Measurements from ENCODE around the gene MEIS1. TPM values are rescaled to one million over a fixed set of nuclear protein-coding genes. Genes with fewer than 3 reads are reported as not detected.

The MEIS1 gene
- total RNA-seq, 1 experiment from 2014 or later = 4.1 TPM

DNA sequence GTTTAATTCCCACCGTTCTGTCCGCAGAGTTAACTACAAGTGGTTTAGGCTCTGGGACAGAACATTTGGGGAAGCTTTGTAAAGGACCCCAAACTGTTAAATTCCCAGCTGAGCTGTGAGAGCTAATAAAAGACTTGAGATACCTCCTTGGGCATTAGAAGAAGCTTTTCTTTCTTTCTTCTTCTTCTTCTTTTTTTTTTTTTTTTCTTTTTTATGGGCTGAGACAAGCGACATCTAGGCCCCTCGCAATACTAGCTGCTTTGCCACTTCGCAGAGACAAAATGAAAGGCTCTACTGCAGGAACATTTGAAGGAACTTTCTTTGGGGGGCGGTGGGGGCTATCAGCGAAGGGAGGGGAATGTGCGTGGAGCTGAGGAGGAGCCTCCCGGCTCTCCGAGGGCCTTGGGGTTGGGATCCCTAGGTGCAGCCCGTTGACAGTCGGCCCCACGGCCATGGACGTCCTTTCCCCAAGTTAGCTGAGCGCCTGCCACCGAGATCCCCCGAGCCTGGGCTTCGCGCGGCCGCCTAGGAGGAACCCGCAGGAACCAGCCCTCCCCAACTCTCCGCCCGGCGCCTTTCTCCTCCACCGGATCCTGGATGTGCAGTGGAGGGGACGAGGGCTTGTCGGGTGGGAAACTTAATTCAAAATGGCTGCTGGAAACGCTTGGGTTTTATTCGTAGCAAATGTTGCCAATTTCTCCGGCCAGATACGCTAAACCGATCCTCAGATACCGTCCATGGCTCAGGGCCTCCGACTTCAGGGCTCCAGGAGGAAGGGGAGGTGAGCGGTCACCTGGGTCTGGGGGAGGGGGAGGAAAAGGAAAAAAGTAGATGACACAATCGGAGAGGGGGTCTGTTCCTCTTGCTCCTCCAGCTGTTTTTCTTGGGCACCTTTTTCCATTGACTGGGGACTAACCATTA lies 4.2 kb downstream of the MEIS1 start:
- Histone ChIP-seq H4K20me1 (ENCODE audit: low read length) (no peaks in the 10 kb centered on the region), H2AFZ (ENCODE audit: low read length) (no peak overlapping the region), H3K36me3 (ENCODE audit: low read depth, low read length) (no peaks in the 10 kb centered on the region), H3K9me2 (replicated peaks; ENCODE audit: low read length) (no peaks in the 10 kb centered on the region), H3K9me3 (ENCODE audit: low read length) (no peaks in the 10 kb centered on the region), H3K4me2 (ENCODE audit: low read length) (no peak overlapping the region), H3K4me1 (ENCODE audit: insufficient read depth, low read length) (no peaks in the 10 kb centered on the region), H3K79me2 (ENCODE audit: low read length) (peaks cover 16% of the 10 kb centered on the region; the same call in 1 of the 2 replicates), H3K27me3 (ENCODE audit: low read length) (no peaks in the 10 kb centered on the region), H3F3A (ENCODE audit: low read length, unreplicated experiment) (no peaks in the 10 kb centered on the region), H3K9ac (ENCODE audit: low read length) (no peak overlapping the region), H3K27ac (ENCODE audit: low read length) (no peak overlapping the region), H3K4me3 (ENCODE audit: low read length) (no peak overlapping the region)
- no TSS peak for BruUV-seq (replicated peaks)
- DNase-seq = no peak
- no peak for ATAC-seq
- TF ChIP-seq, protein P1, sequence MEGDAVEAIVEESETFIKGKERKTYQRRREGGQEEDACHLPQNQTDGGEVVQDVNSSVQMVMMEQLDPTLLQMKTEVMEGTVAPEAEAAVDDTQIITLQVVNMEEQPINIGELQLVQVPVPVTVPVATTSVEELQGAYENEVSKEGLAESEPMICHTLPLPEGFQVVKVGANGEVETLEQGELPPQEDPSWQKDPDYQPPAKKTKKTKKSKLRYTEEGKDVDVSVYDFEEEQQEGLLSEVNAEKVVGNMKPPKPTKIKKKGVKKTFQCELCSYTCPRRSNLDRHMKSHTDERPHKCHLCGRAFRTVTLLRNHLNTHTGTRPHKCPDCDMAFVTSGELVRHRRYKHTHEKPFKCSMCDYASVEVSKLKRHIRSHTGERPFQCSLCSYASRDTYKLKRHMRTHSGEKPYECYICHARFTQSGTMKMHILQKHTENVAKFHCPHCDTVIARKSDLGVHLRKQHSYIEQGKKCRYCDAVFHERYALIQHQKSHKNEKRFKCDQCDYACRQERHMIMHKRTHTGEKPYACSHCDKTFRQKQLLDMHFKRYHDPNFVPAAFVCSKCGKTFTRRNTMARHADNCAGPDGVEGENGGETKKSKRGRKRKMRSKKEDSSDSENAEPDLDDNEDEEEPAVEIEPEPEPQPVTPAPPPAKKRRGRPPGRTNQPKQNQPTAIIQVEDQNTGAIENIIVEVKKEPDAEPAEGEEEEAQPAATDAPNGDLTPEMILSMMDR (conservative IDR thresholded peaks at IDR 0.05; ENCODE audit: low read depth, low read length) = no peak
- TF ChIP-seq EZH2phosphoT487 (IDR thresholded peaks at IDR 0.05; ENCODE audit: borderline replicate concordance, low read length) (no peak), EZH2 (IDR thresholded peaks at IDR 0.05; ENCODE audit: low read length, unreplicated experiment) (no peak)
- intact Hi-C loops (cut with micrococcal nuclease) = loop anchor here (5.0 to 10.0 kb wide), 2 partner anchors 776 to 1133 kb away; no protein-coding TSS in a partner anchor
- POLR2A ChIA-PET (ENCODE audit: unreplicated experiment) = no interaction called here
- CTCF ChIA-PET = interaction anchor here (0.6 kb wide), 1 partner anchor 121 kb away, joined by 5 read pairs; no protein-coding TSS in a partner anchor

DNA sequence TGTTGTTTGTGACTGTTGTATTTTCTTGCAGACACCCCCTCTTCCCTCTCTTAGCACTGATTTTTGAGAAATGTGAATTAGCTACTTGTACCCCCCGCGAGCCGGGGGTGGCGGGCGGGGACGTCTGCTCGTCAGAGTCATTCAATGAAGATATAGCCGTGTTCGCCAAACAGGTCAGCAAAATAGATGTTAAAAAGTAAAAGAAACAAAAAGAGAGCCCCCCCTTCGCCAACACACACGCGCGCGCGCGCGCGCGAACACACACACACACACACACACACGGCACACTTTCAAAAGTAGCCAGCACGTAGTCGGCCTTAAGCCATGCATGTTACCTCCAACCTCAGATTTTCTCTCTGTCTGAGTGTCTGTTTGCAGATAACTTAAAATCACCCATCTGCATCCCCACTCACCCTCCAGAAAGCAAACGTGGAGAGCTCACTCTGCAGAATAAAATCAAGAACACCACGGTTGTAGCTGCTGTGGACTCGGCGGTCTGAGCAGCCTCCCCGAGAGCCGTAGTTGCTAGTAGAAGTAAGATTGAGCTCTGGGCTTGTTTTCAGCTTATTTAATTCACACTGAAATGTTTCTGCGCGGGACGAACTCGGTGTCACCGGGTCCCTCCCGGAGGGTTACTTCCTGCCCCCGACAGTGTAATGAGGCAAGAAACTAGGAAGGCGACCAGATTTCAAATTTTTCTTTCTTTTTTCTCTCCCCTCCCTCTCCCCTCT lies 5.1 kb downstream of the MEIS1 start:
- ChIA-PET POLR2A (ENCODE audit: unreplicated experiment) (no interaction called here), CTCF (no interaction called here)
- no peak overlapping the region for H2AFZ ChIP-seq (ENCODE audit: low read length)
- H3K9me3 ChIP-seq (ENCODE audit: low read length) = no peaks in the 10 kb centered on the region
- H3K4me3 ChIP-seq (ENCODE audit: low read length) = no peak overlapping the region
- H3K27ac ChIP-seq (ENCODE audit: low read length) = no peak overlapping the region
- ATAC-seq (no peak), DNase-seq (no peak)
- H3K79me2 ChIP-seq (ENCODE audit: low read length) = peaks cover 16% of the 10 kb centered on the region; the same call in 1 of the 2 replicates
- no peak overlapping the region for H3K9ac ChIP-seq (ENCODE audit: low read length)
- no peaks in the 10 kb centered on the region for H3F3A ChIP-seq (ENCODE audit: low read length, unreplicated experiment)
- no peak overlapping the region for H3K4me2 ChIP-seq (ENCODE audit: low read length)
- H4K20me1 ChIP-seq (ENCODE audit: low read length) = no peaks in the 10 kb centered on the region
- TF ChIP-seq, protein P1 (conservative IDR thresholded peaks at IDR 0.05; ENCODE audit: low read depth, low read length) = no peak
- TF ChIP-seq EZH2 (IDR thresholded peaks at IDR 0.05; ENCODE audit: low read length, unreplicated experiment) (no peak), EZH2phosphoT487 (IDR thresholded peaks at IDR 0.05; ENCODE audit: borderline replicate concordance, low read length) (no peak)
- no TSS peak for BruUV-seq (replicated peaks)
- H3K4me1 ChIP-seq (ENCODE audit: insufficient read depth, low read length) = no peaks in the 10 kb centered on the region
- no peaks in the 10 kb centered on the region for H3K36me3 ChIP-seq (ENCODE audit: low read depth, low read length)
- intact Hi-C loops (cut with micrococcal nuclease) = loop anchor here (5.0 to 10.0 kb wide), 2 partner anchors 775 to 1132 kb away; no protein-coding TSS in a partner anchor
- no peaks in the 10 kb centered on the region for H3K27me3 ChIP-seq (ENCODE audit: low read length)
- H3K9me2 ChIP-seq (replicated peaks; ENCODE audit: low read length) = no peaks in the 10 kb centered on the region
